ENCODE data around the gene PNPLA8. TPM values are rescaled to one million over a fixed set of nuclear protein-coding genes. Genes with fewer than 3 reads are reported as not detected.

The PNPLA8 gene
- total RNA-seq, 4 donors from 2014 or later = 28.0 to 49.2 (median 37.8) TPM

- TF ChIP-seq POLR2A (IDR thresholded peaks at IDR 0.05) = no peak
- no peak for TF ChIP-seq CTCF (IDR thresholded peaks at IDR 0.05)
- TF ChIP-seq EP300 (IDR thresholded peaks at IDR 0.05) = no peak
- 96 to 98% methylated on average over 6 of the region's 6 CpGs for whole genome bisulfite sequencing, 2 donors
- no peaks in the 10 kb centered on the region for H3K9me3 ChIP-seq
- H3K4me3 ChIP-seq = no peak overlapping the region
- H3K36me3 ChIP-seq = no peaks in the 10 kb centered on the region
- no peaks in the 10 kb centered on the region for H3K27me3 ChIP-seq
- no peak for DNase-seq (ENCODE audit: low spot score in 2 of 2)
- H3K4me1 ChIP-seq = peaks cover 0 to 24% (median 19%) of the 10 kb centered on the region in 4 donors
- H3K27ac ChIP-seq = no peak overlapping the region
Measured at GRCh38 chr7:108528183-108528712, 2.3 kb upstream of the PNPLA8 start.

- peaks cover 0 to 2% (median 0%) of the 10 kb centered on the region in 3 donors for H3K36me3 ChIP-seq
- H3K27ac ChIP-seq = peak overlapping the region; percentile 83 to 100 (median 98)
- DNase-seq (ENCODE audit: low spot score in 2 of 2) = no peak
- no peaks in the 10 kb centered on the region for H3K27me3 ChIP-seq
- H3K4me3 ChIP-seq = peak overlapping the region; percentile 51 to 85 (median 67)
- WGBS, 2 donors = 6% methylated on average over 3 of the region's 3 CpGs
- H3K9me3 ChIP-seq = no peaks in the 10 kb centered on the region
- peaks cover 0 to 40% (median 21%) of the 10 kb centered on the region in 4 donors for H3K4me1 ChIP-seq
- TF ChIP-seq CTCF (IDR thresholded peaks at IDR 0.05) (no peak), EP300 (IDR thresholded peaks at IDR 0.05) (no peak), POLR2A (IDR thresholded peaks at IDR 0.05) (no peak)
Measured at GRCh38 chr7:108526768-108527017, 758 bp upstream of the PNPLA8 start.

- WGBS, 2 donors = 0% methylated on average over 9 to 18 of the region's 22 CpGs
- Histone ChIP-seq H3K4me3 (peak overlapping the region; percentile 51 to 87 (median 76)), H3K4me1 (peaks cover 0 to 52% (median 22%) of the 10 kb centered on the region in 4 donors), H3K27ac (peak overlapping the region; percentile 93 to 100 (median 98)), H3K27me3 (no peaks in the 10 kb centered on the region), H3K36me3 (peaks cover 0 to 3% (median 0%) of the 10 kb centered on the region in 3 donors), H3K9me3 (no peaks in the 10 kb centered on the region)
- no peak for DNase-seq (ENCODE audit: low spot score in 2 of 2)
- no peak for TF ChIP-seq POLR2A (IDR thresholded peaks at IDR 0.05)
- peak in 2 of 5 experiments; percentile 42 to 49 for TF ChIP-seq CTCF (IDR thresholded peaks at IDR 0.05)
- no peak for TF ChIP-seq EP300 (IDR thresholded peaks at IDR 0.05)
Measured at GRCh38 chr7:108525327-108525984, 479 bp downstream of the PNPLA8 start.

- peaks cover 0 to 66% (median 28%) of the 10 kb centered on the region in 4 donors for H3K4me1 ChIP-seq
- H3K9me3 ChIP-seq = peaks cover 0 to 2% (median 0%) of the 10 kb centered on the region in 4 donors
- WGBS, 2 donors = 77 to 85% methylated on average over 2 of the region's 2 CpGs
- DNase-seq (ENCODE audit: low spot score in 2 of 2) = no peak
- H3K27ac ChIP-seq = peak overlapping the region in 1 of 4 donors; percentile 24
- H3K4me3 ChIP-seq = no peak overlapping the region
- H3K36me3 ChIP-seq = peaks cover 0 to 10% (median 3%) of the 10 kb centered on the region in 3 donors
- no peaks in the 10 kb centered on the region for H3K27me3 ChIP-seq
- TF ChIP-seq EP300 (IDR thresholded peaks at IDR 0.05) = no peak
Measured at GRCh38 chr7:108522780-108523179, 3.2 kb downstream of the PNPLA8 start.

GRCh38 chr7:108517951-108518350, 8.0 kb downstream of the PNPLA8 start:
- H3K4me1 ChIP-seq = peaks cover 0 to 62% (median 7%) of the 10 kb centered on the region in 4 donors

More at GRCh38 chr7:108517951-108518350, 8.0 kb downstream of the PNPLA8 start:
- Histone ChIP-seq H3K27ac (no peak overlapping the region), H3K4me3 (no peak overlapping the region), H3K27me3 (no peaks in the 10 kb centered on the region), H3K9me3 (peaks cover 0 to 4% (median 0%) of the 10 kb centered on the region in 4 donors), H3K36me3 (peaks cover 0 to 29% (median 6%) of the 10 kb centered on the region in 3 donors)
- DNase-seq (ENCODE audit: low spot score in 2 of 2) = no peak
- no peak for TF ChIP-seq CTCF (IDR thresholded peaks at IDR 0.05)
- no peak for TF ChIP-seq POLR2A (IDR thresholded peaks at IDR 0.05)
- no peak for TF ChIP-seq EP300 (IDR thresholded peaks at IDR 0.05)
- WGBS, 2 donors = 99 to 100% methylated on average over 3 of the region's 3 CpGs

Data from tibial nerve (tissue), 4 donors.